Stimulated activated naive B cell treated with anti-CD40 and anti-IgM and Interleukin-4, amounts not matched to agents 10 μg/mL and 1 μg/mL and 100 μg/mL, for 72 hours (primary cell): Measurements from ENCODE around the gene CHMP3.
"Not testable (repeated sequence)": the region's sequence is repeated elsewhere in the genome, so short reads cannot be mapped to it uniquely, and the experiment has no call there.

Source experiments
- ATAC-seq, 2 donors: fragments of 150-1000 bp; cut with Tn5 transposase; replicated peaks; 2 replicates each; pipeline ENCODE4 v1.10.0; 2021; ENCODE audit warnings: moderate library complexity in 1 of 2
- DNase-seq: peaks from one replicate; pipeline ENCODE4 v3.0.0; 2021
- H3K27ac Mint-ChIP-seq: one replicate; pipeline ENCODE4 v1.8.0; 2022; ENCODE audit warnings: mild to moderate bottlenecking, mixed read lengths
- H3K27me3 Mint-ChIP-seq, 2 donors: one replicate each; pipeline ENCODE4 v1.8.0; 2022; ENCODE audit warnings: mixed read lengths in 2 of 2
- H3K36me3 Mint-ChIP-seq, 2 donors: one replicate each; pipeline ENCODE4 v1.8.0; 2022; ENCODE audit warnings: mixed read lengths in 2 of 2, mild to moderate bottlenecking in 1 of 2
- H3K4me1 Mint-ChIP-seq, 2 donors: one replicate each; pipeline ENCODE4 v1.8.0; 2022; ENCODE audit warnings: mixed read lengths in 2 of 2, mild to moderate bottlenecking in 1 of 2
- H3K4me3 Mint-ChIP-seq, 2 donors: one replicate each; pipeline ENCODE4 v1.8.0; 2022; ENCODE audit warnings: mild to moderate bottlenecking in 2 of 2, mixed read lengths in 2 of 2, moderate library complexity in 1 of 2
- H3K9me3 Mint-ChIP-seq, 2 donors: one replicate each; pipeline ENCODE4 v1.8.0; 2022; ENCODE audit warnings: mixed read lengths in 2 of 2, mild to moderate bottlenecking in 1 of 2

The CHMP3 gene

DNA sequence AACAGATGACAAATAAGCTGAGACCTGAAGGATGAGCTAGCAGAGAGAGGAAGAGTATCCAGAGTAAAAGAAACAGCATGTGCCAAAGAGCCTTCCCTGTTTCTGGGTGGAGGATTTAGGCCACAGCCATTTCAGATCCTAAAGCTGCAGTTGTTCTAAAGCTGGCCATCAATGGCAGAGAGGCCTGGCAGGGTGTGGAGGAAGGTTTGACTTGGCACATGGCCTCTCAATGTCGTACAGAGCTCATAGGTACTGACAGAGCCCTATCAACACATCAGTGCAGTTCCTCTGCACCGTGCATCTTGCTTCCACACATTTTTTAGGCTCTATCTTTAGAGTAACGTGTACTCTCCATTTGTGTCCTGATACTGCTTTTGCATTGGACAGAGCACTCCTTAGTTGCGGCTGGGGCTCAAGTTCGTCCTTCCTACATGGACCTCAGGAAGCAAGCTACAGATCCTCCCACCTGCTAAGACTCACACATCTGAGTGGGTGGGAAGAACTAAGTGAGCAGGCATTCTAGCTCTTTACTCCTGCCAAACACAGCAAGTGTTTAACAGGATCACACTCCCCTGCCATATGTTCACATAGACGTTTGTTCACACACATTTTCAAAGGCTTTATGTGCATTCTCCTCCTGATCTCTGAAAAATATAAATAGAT is 3.0 kb upstream of the CHMP3 start:
- H3K9me3 Mint-ChIP-seq, result peaks cover 4 to 5% of the 10 kb centered on the region in 2 donors
- H3K27me3 Mint-ChIP-seq, result no peaks in the 10 kb centered on the region
- H3K4me1 Mint-ChIP-seq, result peaks cover 18 to 23% of the 10 kb centered on the region in 2 donors
- ATAC-seq (no peak), DNase-seq (no peak)
- H3K36me3 Mint-ChIP-seq, result peaks cover 2 to 15% of the 10 kb centered on the region in 2 donors
- H3K4me3 Mint-ChIP-seq, result no peak overlapping the region
- H3K27ac Mint-ChIP-seq, result no peak overlapping the region

DNA sequence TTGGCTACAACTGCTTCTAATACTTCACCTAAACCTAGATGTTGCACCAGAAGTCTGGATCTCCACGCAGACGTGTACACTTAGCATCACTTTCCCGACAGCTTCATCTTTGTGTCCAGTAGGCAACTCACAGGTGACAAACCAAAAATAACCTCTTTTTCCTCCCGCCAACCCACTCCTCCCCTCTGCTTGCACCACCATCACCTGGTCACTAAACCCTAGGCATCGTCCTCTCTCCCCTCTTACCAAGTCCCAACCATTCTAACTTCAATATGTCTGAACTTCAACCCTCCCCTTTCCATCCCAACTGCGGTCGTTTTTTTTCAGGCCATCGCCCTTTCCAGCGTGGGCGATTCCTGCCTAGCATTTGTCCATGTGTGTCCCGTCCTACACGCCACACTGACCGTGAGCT is 413 bp upstream of the CHMP3 start:
- Mint-ChIP-seq H3K36me3 (peaks cover 7 to 20% of the 10 kb centered on the region in 2 donors), H3K27ac (peak overlapping the region; percentile 99), H3K27me3 (no peaks in the 10 kb centered on the region), H3K4me1 (peaks cover 23 to 25% of the 10 kb centered on the region in 2 donors), H3K9me3 (peaks cover 4 to 5% of the 10 kb centered on the region in 2 donors), H3K4me3 (peak overlapping the region; percentile 92 to 97)
- no peak for ATAC-seq
- no peak for DNase-seq

DNA sequence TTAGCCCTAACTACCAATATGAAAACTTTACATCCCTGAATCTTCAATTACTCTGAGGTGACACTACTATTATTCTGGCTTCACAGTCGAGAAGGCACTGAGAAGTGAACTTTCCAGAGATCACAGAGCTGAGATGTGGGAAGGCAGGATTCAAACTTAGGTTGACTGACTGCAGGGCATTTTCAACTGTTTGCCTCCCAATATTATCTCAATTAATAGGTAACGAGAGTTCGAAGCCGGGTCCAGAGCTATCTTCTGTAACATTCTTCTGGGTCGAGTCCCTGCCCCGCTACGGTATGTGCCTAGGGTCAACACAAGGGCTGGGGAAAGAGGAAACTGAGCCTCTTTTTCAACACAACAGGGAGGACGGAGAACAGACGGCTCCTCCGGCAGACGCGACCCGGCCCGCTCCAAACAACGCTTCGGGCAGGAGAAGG is 740 bp downstream of the CHMP3 start:
- no peak for DNase-seq
- Mint-ChIP-seq H3K27me3 (no peaks in the 10 kb centered on the region), H3K9me3 (peaks cover 4 to 6% of the 10 kb centered on the region in 2 donors), H3K4me3 (peak overlapping the region; percentile 92 to 97), H3K36me3 (peaks cover 11 to 20% of the 10 kb centered on the region in 2 donors), H3K4me1 (peaks cover 23 to 25% of the 10 kb centered on the region in 2 donors), H3K27ac (peak overlapping the region; percentile 99)
- ATAC-seq, result peak in 1 of 2 donors; percentile 35

DNA sequence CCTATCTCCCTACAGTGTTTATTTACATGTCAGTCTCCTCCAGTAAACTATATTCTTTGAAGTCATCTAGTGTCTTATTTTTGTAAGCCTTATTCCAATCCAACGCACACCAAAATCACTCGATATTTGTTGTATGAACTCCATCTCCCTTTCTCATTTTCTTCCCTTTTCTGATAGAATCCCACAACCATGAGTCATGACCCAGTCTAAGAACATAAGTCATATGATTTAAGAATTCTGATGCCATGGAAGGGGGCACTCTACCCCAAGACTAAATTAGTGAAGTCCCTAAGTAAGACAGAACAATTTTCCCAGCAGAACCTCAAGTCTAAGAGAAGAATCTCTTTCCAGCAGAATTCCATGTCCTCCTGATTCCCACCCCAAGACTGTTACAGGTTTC is 5.4 kb downstream of the CHMP3 start:
- H3K4me3 Mint-ChIP-seq, result no peak overlapping the region
- peaks cover 16 to 17% of the 10 kb centered on the region in 2 donors for H3K4me1 Mint-ChIP-seq
- peaks cover 0 to 2% of the 10 kb centered on the region in 2 donors for H3K9me3 Mint-ChIP-seq
- peaks cover 11 to 14% of the 10 kb centered on the region in 2 donors for H3K36me3 Mint-ChIP-seq
- ATAC-seq (no peak), DNase-seq (no peak)
- H3K27ac Mint-ChIP-seq, result no peak overlapping the region
- no peaks in the 10 kb centered on the region for H3K27me3 Mint-ChIP-seq

DNA sequence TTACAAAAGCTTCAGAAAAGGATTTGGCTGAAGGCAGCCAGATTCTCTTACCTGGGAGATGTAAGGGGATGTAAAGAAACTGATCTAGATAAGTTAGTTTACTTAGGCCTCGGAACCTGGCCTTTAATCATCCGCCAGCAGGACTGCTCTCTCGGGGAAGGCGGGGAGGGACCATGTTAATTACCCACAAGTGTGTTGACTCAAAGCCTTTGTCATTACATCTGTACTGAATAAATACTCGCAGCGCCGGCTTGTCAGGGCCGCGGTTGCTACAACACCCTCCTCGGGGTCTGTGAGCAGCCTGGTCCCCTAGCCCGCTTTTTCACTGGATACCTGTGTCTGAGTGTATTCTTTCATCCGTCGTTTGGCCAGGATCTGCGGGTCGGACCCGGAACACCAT is 6.7 kb downstream of the CHMP3 start:
- H3K4me3 Mint-ChIP-seq, result no peak overlapping the region
- DNase-seq, result no peak
- H3K27me3 Mint-ChIP-seq, result no peaks in the 10 kb centered on the region
- no peak for ATAC-seq
- H3K9me3 Mint-ChIP-seq, result peaks cover 0 to 2% of the 10 kb centered on the region in 2 donors
- peaks cover 15 to 18% of the 10 kb centered on the region in 2 donors for H3K4me1 Mint-ChIP-seq
- H3K27ac Mint-ChIP-seq, result no peak overlapping the region
- H3K36me3 Mint-ChIP-seq, result peaks cover 16 to 19% of the 10 kb centered on the region in 2 donors

DNA sequence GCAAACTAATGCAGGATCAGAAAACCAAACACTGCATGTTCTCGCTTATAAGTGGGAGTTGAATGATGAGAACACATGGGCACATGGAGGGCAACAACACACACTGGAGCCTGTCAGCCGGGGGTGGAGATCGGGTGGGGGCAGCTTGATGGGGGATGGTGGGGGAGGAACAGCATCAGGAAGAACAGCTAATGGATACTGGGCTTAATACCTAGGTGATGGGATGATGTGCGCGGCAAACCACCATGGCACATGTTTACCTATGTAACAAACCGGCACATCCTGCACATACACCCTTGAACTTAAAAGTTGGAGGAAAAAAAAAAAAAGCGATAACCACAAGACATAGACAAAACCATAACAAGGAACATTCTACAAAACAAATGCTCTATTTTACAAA is 10.4 kb downstream of the CHMP3 start:
- ATAC-seq, result no peak
- Mint-ChIP-seq H3K4me3 (no peak overlapping the region), H3K27me3 (no peaks in the 10 kb centered on the region), H3K9me3 (peaks cover 0 to 5% of the 10 kb centered on the region in 2 donors), H3K4me1 (peaks cover 11 to 13% of the 10 kb centered on the region in 2 donors), H3K27ac (no peak overlapping the region), H3K36me3 (peaks cover 24 to 26% of the 10 kb centered on the region in 2 donors)
- DNase-seq, result no peak

DNA sequence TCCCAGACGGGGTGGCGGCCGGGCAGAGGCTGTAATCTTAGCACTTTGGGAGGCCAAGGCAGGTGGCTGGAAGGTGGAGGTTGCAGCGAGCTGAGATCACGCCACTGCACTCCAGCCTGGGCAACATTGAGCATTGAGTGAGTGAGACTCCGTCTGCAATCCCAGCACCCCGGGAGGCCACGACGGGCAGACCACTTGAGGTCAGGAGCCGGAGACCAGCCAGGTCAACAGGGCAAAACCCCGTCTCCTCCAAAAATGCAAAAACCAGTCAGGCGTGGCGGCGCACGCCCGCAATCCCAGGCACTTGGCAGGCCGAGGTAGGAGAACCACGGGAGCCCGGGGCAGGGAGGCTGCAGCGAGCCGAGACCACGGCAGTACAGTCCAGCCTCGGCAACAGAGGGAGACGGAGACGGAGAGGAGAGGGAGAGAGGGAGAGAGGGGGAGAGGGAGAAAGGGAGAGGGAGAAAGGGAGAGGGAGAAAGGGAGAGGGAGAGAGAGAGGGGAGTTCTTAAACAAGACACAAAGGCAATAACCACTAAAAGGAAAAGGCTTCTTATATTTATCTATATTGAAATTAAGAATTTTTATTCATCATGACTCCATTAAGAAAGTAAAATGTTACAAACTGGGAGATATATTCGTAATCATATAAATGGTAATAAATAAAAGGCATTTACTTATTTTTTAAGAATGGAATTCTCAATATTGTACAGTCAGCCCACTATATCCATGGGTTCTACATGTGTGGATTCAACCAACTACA is 13.1 kb downstream of the CHMP3 start:
- peaks cover 45 to 50% of the 10 kb centered on the region in 2 donors for H3K36me3 Mint-ChIP-seq
- H3K4me3 Mint-ChIP-seq, H3K27ac Mint-ChIP-seq, H3K9me3 Mint-ChIP-seq, H3K27me3 Mint-ChIP-seq, ATAC-seq, DNase-seq: not testable (repeated sequence)
- peaks cover 8 to 13% of the 10 kb centered on the region in 2 donors for H3K4me1 Mint-ChIP-seq

DNA sequence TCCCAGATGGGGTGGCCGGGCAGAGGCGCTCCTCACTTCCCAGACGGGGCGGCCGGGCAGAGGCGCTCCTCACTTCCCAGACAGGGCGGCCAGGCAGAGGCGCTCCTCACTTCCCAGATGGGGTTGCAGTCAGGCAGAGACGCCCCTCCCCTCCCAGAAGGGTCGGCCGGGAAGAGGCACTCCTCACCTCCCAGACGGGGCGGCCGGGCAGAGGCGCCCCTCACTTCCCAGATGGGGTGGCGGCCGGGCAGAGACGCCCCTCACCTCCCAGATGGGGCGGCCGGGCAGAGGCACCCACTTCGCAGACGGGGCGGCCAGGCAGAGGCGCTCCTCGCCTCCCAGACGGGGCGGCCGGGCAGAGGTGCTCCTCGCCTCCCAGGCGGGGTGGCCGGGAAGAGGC is 13.8 kb downstream of the CHMP3 start:
- ATAC-seq, H3K9me3 Mint-ChIP-seq, DNase-seq, H3K4me3 Mint-ChIP-seq, H3K27ac Mint-ChIP-seq, H3K27me3 Mint-ChIP-seq: not testable (repeated sequence)
- peaks cover 8 to 13% of the 10 kb centered on the region in 2 donors for H3K4me1 Mint-ChIP-seq
- H3K36me3 Mint-ChIP-seq, result peaks cover 48 to 53% of the 10 kb centered on the region in 2 donors

DNA sequence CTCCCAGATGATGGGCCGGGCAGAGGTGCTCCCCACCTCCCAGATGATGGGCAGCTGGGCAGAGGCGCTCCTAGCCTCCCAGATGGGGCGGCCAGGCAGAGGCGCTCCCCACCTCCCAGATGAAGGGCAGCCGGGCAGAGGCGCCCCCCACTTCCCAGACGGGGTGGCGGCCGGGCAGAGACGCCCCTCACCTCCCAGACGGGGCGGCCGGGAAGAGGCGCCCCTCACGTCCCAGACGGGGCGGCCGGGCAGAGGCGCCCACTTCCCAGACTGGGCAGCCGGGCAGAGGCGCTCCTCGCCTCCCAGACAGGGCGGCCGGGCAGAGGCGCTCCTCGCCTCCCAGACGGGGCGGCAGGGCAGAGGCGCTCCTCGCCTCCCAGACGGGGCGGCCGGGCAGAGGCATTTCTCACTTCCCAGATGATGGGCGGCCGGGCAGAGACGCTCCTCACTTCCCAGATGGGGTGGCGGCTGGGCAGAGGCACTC is 14.3 kb downstream of the CHMP3 start:
- not testable (repeated sequence) for DNase-seq, ATAC-seq, H3K4me3 Mint-ChIP-seq, H3K27ac Mint-ChIP-seq, H3K9me3 Mint-ChIP-seq, H3K27me3 Mint-ChIP-seq
- Mint-ChIP-seq H3K36me3 (peaks cover 49 to 56% of the 10 kb centered on the region in 2 donors), H3K4me1 (peaks cover 8 to 13% of the 10 kb centered on the region in 2 donors)

DNA sequence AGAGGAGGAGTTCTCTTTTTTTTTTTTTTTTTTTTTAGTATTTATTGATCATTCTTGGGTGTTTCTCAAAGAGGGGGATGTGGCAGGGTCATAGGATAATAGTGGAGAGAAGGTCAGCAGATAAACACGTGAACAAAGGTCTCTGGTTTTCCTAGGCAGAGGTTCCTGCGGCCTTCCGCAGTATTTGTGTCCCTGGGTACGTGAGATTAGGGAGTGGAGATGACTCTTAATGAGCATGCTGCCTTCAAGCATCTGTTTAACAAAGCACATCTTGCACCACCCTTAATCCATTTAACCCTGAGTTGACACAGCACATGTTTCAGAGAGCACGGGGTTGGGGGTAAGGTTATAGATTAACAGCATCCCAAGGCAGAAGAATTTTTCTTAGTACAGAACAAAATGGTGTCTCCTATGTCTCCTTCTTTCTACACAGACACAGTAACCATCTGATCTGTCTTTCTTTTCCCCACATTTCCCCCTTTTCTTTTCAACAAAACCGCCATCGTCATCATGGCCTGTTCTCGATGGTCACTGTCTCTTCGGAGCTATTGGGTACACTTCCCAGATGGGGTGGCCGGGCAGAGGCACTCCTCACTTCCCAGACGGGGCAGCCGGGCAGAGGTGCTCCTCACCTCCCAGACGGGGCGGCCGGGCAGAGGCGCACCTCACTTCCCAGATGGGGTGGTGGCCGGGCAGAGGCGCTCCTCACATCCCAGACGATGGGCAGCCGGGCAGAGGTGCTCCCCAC is 14.9 kb downstream of the CHMP3 start:
- not testable (repeated sequence) for H3K4me3 Mint-ChIP-seq, ATAC-seq, H3K27ac Mint-ChIP-seq, H3K9me3 Mint-ChIP-seq, H3K27me3 Mint-ChIP-seq, DNase-seq
- Mint-ChIP-seq H3K36me3 (peaks cover 49 to 63% of the 10 kb centered on the region in 2 donors), H3K4me1 (peaks cover 8 to 14% of the 10 kb centered on the region in 2 donors)

DNA sequence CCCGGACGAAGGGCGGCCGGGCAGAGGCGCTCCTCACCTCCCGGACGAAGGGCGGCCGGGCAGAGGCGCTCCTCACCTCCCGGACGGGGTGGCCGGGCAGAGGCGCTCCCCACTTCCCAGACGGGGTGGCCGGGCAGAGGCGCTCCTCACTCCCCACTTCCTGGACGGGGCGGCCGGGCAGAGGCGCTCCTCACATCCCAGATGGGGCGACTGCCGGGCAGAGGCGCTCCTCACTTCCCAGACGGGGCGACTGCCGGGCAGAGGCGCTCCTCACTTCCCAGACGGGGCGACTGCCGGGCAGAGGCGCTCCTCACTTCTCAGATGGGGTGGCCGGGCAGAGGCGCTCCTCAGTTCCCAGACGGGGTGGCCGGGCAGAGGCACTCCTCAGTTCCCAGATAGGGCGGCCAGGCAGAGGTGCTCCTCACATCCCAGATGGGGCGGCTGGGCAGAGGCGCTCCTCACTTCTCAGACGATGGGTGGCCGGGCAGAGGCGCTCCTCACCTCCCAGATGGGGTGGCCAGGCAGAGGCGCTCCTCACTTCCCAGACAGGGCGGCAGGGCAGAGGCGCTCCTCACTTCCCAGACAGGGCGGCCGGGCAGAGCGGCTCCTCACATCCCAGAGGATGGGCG is 17.8 kb downstream of the CHMP3 start:
- peaks cover 50 to 62% of the 10 kb centered on the region in 2 donors for H3K36me3 Mint-ChIP-seq
- ATAC-seq, H3K4me1 Mint-ChIP-seq, H3K4me3 Mint-ChIP-seq, DNase-seq, H3K27me3 Mint-ChIP-seq, H3K27ac Mint-ChIP-seq, H3K9me3 Mint-ChIP-seq: not testable (repeated sequence)

DNA sequence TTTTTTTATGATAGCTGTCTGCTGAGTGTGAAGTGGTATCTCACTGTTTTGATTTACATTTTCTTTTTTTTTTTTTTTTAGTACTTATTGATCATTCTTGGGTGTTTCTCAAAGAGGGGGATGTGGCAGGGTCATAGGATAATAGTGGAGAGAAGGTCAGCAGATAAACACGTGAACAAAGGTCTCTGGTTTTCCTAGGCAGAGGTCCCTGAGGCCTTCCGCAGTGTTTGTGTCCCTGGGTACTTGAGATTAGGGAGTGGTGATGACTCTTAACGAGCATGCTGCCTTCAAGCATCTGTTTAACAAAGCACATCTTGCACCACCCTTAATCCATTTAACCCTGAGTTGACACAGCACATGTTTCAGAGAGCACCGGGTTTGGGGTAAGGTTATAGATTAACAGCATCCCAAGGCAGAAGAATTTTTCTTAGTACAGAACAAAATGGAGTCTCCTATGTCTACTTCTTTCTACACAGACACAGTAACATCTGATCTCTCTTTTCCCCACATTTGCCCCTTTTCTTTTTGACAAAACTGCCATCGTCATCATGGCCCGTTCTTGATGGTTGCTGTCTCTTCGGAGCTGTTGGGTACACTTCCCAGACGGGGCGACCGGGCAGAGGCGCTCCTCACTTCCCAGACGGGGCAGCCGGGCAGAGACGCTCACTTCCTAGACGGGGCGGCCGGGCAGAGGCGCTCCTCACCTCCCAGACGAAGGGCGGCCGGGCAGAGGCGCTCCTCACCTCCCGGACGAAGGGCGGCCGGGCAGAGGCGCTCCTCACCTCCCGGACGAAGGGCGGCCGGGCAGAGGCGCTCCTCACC is 18.8 kb downstream of the CHMP3 start:
- H3K4me3 Mint-ChIP-seq, ATAC-seq, DNase-seq, H3K9me3 Mint-ChIP-seq, H3K4me1 Mint-ChIP-seq, H3K27me3 Mint-ChIP-seq: not testable (repeated sequence)
- Mint-ChIP-seq H3K36me3 (peaks cover 51 to 64% of the 10 kb centered on the region in 2 donors), H3K27ac (peak overlapping the region; percentile 5)

DNA sequence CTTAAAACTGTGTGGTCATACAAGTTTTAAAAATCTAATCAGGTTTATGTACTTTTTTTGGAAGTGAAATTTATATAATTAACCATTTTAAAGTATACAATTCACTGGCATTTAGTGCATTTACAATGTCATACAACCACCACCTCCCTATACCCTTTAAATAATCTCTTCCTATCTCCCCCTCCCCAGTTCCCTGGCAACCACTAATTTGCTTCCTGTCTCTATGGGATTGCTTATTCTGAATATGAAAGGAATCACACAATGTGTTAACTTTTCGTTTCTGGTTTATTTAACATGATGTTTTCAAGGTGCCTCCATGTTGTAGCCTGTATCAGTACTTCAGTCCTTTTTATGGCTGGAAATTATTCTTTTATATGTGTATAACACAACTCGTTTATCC is 19.4 kb downstream of the CHMP3 start:
- peaks cover 54 to 69% of the 10 kb centered on the region in 2 donors for H3K36me3 Mint-ChIP-seq
- H3K27me3 Mint-ChIP-seq, result no peaks in the 10 kb centered on the region
- DNase-seq (no peak), ATAC-seq (no peak)
- H3K27ac Mint-ChIP-seq, result no peak overlapping the region
- H3K9me3 Mint-ChIP-seq, result peaks cover 4 to 5% of the 10 kb centered on the region in 2 donors
- no peak overlapping the region for H3K4me3 Mint-ChIP-seq
- H3K4me1 Mint-ChIP-seq, result peaks cover 0 to 6% of the 10 kb centered on the region in 2 donors
